Immature natural killer cell (primary cell): ENCODE measurements around the gene LRRC45. TPM values are rescaled to one million over a fixed set of nuclear protein-coding genes. Genes with fewer than 3 reads are reported as not detected.
"Not testable (repeated sequence)": the region's sequence is repeated elsewhere in the genome, so short reads cannot be mapped to it uniquely, and the experiment has no call there.

Source experiments
- DNase-seq, 3 donors: peaks; one replicate each; pipeline ENCODE4 v3.0.0; 2022; ENCODE audit warnings: mixed read lengths in 1 of 3
- H3K27ac Mint-ChIP-seq, 6 donors: one replicate each; pipeline ENCODE4 v1.8.0; 2020; ENCODE audit warnings: mixed read lengths in 6 of 6, mild to moderate bottlenecking in 5 of 6, inconsistent platforms in 4 of 6, moderate library complexity in 3 of 6
- H3K27me3 Mint-ChIP-seq, 3 donors: one replicate each; pipeline ENCODE4 v1.8.0; 2020 to 2021; ENCODE audit warnings: low read depth in 3 of 3, mild to moderate bottlenecking in 3 of 3, mixed read lengths in 3 of 3, moderate library complexity in 3 of 3, inconsistent platforms in 1 of 3
- H3K36me3 Mint-ChIP-seq, 3 donors: one replicate each; pipeline ENCODE4 v1.8.0; 2020; ENCODE audit warnings: mixed read lengths in 3 of 3, inconsistent platforms in 2 of 3, mild to moderate bottlenecking in 2 of 3
- H3K4me1 Mint-ChIP-seq, 2 donors: one replicate each; pipeline ENCODE4 v1.8.0; 2020; ENCODE audit warnings: inconsistent platforms in 2 of 2, mild to moderate bottlenecking in 2 of 2, mixed read lengths in 2 of 2, moderate library complexity in 1 of 2
- H3K4me3 Mint-ChIP-seq, 5 donors: one replicate each; pipeline ENCODE4 v1.8.0; 2020; ENCODE audit warnings: mild to moderate bottlenecking in 5 of 5, mixed read lengths in 5 of 5, inconsistent platforms in 3 of 5, moderate library complexity in 3 of 5
- H3K9me3 Mint-ChIP-seq, 6 donors: one replicate each; pipeline ENCODE4 v1.8.0; 2020; ENCODE audit warnings: mild to moderate bottlenecking in 6 of 6, mixed read lengths in 6 of 6, inconsistent platforms in 4 of 6, moderate library complexity in 3 of 6
- polyA plus RNA-seq, 3 donors: library from polyadenylated mRNA; unstranded; fragments of 300-500 nt; fragmentation: Illumina TruSeq; gene quantifications; one replicate each; pipeline ENCODE4 v1.2.3, GENCODE V29; 2021

LRRC45 gene
- polyA plus RNA-seq, result 1 to 10 TPM; 4.7 to 9.9 (median 5.2) TPM

GRCh38 chr17:82022981-82023446 is at the start of gene LRRC45:
Gene LRRC45 (plus strand): TSS chr17:82023305. CDS start chr17:82023644, 339 bp downstream.
- H3K9me3 Mint-ChIP-seq, result no peaks in the 10 kb centered on the region
- H3K36me3 Mint-ChIP-seq, result no peaks in the 10 kb centered on the region
- H3K4me1 Mint-ChIP-seq, result peaks cover 15 to 20% of the 10 kb centered on the region in 2 donors
- DNase-seq, result peak; percentile 99 to 100 (median 100)
- H3K27ac Mint-ChIP-seq, result peak within 1 kb of the TSS in 4 of 6 donors; percentile 65 to 85 (median 68)
- H3K4me3 Mint-ChIP-seq, result peak within 1 kb of the TSS; percentile 82 to 87 (median 83)
- H3K27me3 Mint-ChIP-seq, result peaks cover 0 to 7% (median 6%) of the 10 kb centered on the region in 3 donors

GRCh38 chr17:81973432-81973831 is 49.7 kb upstream of the LRRC45 start:
- Mint-ChIP-seq H3K27ac (no peak overlapping the region), H3K4me1 (peaks cover 8 to 9% of the 10 kb centered on the region in 2 donors), H3K27me3 (peaks cover 3 to 15% (median 7%) of the 10 kb centered on the region in 3 donors), H3K4me3 (no peak overlapping the region), H3K36me3 (peaks cover 0 to 4% (median 0%) of the 10 kb centered on the region in 3 donors), H3K9me3 (peaks cover 0 to 2% (median 0%) of the 10 kb centered on the region in 6 donors)
- no peak for DNase-seq

- peak overlapping the region; percentile 91 to 96 (median 96) for H3K4me3 Mint-ChIP-seq
- no peak for DNase-seq
- peaks cover 0 to 8% (median 4%) of the 10 kb centered on the region in 3 donors for H3K36me3 Mint-ChIP-seq
- H3K27ac Mint-ChIP-seq, result peak overlapping the region; percentile 84 to 98 (median 95)
- H3K9me3 Mint-ChIP-seq, result peaks cover 0 to 2% (median 0%) of the 10 kb centered on the region in 6 donors
- peaks cover 20 to 28% of the 10 kb centered on the region in 2 donors for H3K4me1 Mint-ChIP-seq
- H3K27me3 Mint-ChIP-seq, result peaks cover 6 to 15% (median 10%) of the 10 kb centered on the region in 3 donors
These were observed 46.5 kb upstream of the LRRC45 start for GRCh38 chr17:81976332-81977210.

GRCh38 chr17:81977211-81977808 is 45.8 kb upstream of the LRRC45 start, which contains the start of gene ASPSCR1:
Gene ASPSCR1 (plus strand): TSS chr17:81977629. CDS start chr17:81977647, 18 bp downstream.
- Mint-ChIP-seq H3K9me3 (peaks cover 0 to 2% (median 0%) of the 10 kb centered on the region in 6 donors), H3K4me1 (peaks cover 20 to 29% of the 10 kb centered on the region in 2 donors), H3K4me3 (peak within 1 kb of the TSS; percentile 91 to 96 (median 96)), H3K27ac (peak within 1 kb of the TSS; percentile 84 to 98 (median 95)), H3K27me3 (peaks cover 6 to 15% (median 10%) of the 10 kb centered on the region in 3 donors), H3K36me3 (peaks cover 0 to 6% (median 4%) of the 10 kb centered on the region in 3 donors)
- DNase-seq, result peak; percentile 90 to 94 (median 93)

GRCh38 chr17:81978524-81979298 is 44.4 kb upstream of the LRRC45 start:
- H3K27ac Mint-ChIP-seq, result peak overlapping the region in 5 of 6 donors; percentile 26 to 83 (median 69)
- peaks cover 4 to 9% (median 5%) of the 10 kb centered on the region in 3 donors for H3K36me3 Mint-ChIP-seq
- H3K4me1 Mint-ChIP-seq, result peaks cover 20 to 33% of the 10 kb centered on the region in 2 donors

DNA sequence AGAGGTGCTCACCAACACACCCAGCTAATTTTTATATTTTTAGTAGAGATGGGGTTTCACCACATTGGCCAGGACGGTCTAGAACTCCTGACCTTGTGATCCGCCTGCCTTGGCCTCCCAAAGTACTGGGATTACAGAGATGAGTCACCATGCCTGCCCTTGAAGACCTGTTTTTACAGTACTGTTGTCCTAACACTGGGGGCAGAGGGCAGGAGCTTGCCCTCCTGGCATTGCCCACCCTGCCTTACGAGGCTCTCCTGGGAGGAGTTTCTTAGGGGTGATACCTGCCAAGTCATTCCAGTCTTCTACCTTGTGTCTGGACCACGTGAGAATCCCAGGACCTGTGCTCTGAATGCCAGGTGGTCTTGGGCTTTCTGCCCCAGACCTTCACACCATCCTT is 43.0 kb upstream of the LRRC45 start:
- Mint-ChIP-seq H3K27me3 (peaks cover 6 to 15% (median 10%) of the 10 kb centered on the region in 3 donors), H3K36me3 (peaks cover 4 to 12% (median 5%) of the 10 kb centered on the region in 3 donors), H3K4me1 (peaks cover 22 to 33% of the 10 kb centered on the region in 2 donors), H3K27ac (peak overlapping the region in 1 of 6 donors; percentile 17), H3K4me3 (peak overlapping the region in 2 of 5 donors; percentile 49 to 77), H3K9me3 (no peaks in the 10 kb centered on the region)
- no peak for DNase-seq

More at GRCh38 chr17:81978524-81979298, 44.4 kb upstream of the LRRC45 start:
- no peak for DNase-seq
- Mint-ChIP-seq H3K27me3 (peaks cover 8 to 15% (median 10%) of the 10 kb centered on the region in 3 donors), H3K9me3 (peaks cover 0 to 2% (median 0%) of the 10 kb centered on the region in 6 donors), H3K4me3 (peak overlapping the region; percentile 63 to 81 (median 76))

DNA sequence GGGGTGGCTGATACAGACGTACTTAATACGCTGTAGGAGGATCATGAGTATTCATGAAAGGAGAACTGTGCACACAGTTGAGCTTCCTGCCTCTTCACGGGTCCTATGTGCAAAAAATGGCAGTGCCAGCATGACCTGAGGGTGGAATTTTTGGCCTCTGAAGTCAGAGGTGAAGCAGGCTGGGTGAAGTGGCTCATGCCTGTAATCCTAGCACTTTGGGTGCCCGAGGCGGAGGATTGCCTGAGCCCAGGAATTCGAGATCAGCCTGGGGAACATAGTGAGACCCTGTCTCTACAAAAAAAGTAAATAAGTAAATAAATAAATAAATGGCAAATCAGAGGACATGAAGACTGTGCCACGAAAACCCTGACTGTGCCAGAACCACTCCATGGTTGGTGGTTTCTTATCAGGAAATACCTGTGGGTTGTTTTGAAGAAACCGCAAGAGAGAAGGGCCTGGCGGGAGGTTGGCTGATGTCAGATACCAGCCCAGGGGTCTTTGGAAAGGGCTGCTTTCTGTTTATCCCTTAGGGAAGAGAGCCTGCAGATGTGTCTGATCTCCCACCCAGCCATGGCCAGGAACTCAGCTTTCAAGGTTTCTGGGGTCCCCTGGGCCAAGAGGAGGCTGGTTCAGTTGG is 42.3 kb upstream of the LRRC45 start:
- no peak for DNase-seq
- no peaks in the 10 kb centered on the region for H3K9me3 Mint-ChIP-seq
- H3K4me1 Mint-ChIP-seq, result peaks cover 22 to 33% of the 10 kb centered on the region in 2 donors
- no peak overlapping the region for H3K27ac Mint-ChIP-seq
- peaks cover 4 to 13% (median 5%) of the 10 kb centered on the region in 3 donors for H3K36me3 Mint-ChIP-seq
- peaks cover 6 to 15% (median 10%) of the 10 kb centered on the region in 3 donors for H3K27me3 Mint-ChIP-seq
- H3K4me3 Mint-ChIP-seq, result peak overlapping the region in 1 of 5 donors; percentile 77

- H3K4me1 Mint-ChIP-seq, result peaks cover 19 to 30% of the 10 kb centered on the region in 2 donors
- H3K36me3 Mint-ChIP-seq, result peaks cover 4 to 15% (median 5%) of the 10 kb centered on the region in 3 donors
- not testable (repeated sequence) for H3K9me3 Mint-ChIP-seq, H3K27ac Mint-ChIP-seq, H3K4me3 Mint-ChIP-seq, DNase-seq
- peaks cover 6 to 10% (median 6%) of the 10 kb centered on the region in 3 donors for H3K27me3 Mint-ChIP-seq
These were observed 41.6 kb upstream of the LRRC45 start for GRCh38 chr17:81981511-81981910.

GRCh38 chr17:81983011-81983638 is 40.0 kb upstream of the LRRC45 start:
- DNase-seq, result no peak
- Mint-ChIP-seq H3K4me1 (peaks cover 13 to 24% of the 10 kb centered on the region in 2 donors), H3K4me3 (no peak overlapping the region), H3K27me3 (peaks cover under 1 to 4% (median 3%) of the 10 kb centered on the region in 3 donors), H3K9me3 (no peaks in the 10 kb centered on the region), H3K27ac (no peak overlapping the region), H3K36me3 (peaks cover 4 to 18% (median 5%) of the 10 kb centered on the region in 3 donors)

DNA sequence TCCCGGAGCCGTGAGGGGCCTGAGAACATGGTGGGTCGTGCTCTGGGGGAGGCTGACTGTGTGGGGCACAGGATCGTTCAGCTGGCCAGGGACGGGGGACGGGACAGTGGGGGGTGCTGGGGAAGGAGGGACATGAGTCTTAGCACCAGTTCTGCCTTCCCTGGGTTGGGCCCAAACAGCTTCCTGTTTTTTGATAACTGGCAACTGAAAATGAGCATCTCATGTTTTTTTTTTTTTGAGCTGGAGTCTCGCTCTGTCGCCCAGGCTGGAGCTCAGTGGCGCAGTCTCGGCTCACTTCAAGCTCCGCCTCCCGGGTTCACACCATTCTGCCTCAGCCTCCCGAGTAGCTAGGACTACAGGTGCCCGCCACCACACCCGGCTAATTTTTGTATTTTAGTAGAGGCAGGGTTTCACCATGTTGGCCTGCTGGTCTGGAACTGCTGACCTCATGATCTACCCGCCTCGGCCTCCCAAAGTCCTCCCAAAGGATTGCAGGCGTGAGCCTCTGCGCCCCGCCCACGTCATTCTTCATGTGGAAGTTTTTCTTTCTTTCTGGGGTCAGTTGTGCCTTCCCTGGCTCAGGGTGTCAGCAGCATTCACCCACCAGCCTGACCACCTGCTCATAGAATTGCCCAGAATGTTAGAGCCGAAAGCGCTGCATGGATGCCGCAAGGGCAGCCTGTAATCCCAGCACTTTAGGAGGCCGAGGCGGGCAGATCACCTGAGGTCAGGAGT is 39.3 kb upstream of the LRRC45 start:
- Mint-ChIP-seq H3K9me3 (no peaks in the 10 kb centered on the region), H3K27ac (no peak overlapping the region), H3K36me3 (peaks cover 4 to 18% (median 5%) of the 10 kb centered on the region in 3 donors), H3K4me3 (no peak overlapping the region), H3K4me1 (peaks cover 11 to 22% of the 10 kb centered on the region in 2 donors), H3K27me3 (peaks cover 0 to 4% (median under 1%) of the 10 kb centered on the region in 3 donors)
- no peak for DNase-seq

GRCh38 chr17:81984773-81985410 is 38.2 kb upstream of the LRRC45 start:
- no peak for DNase-seq
- H3K9me3 Mint-ChIP-seq, result no peaks in the 10 kb centered on the region
- H3K27me3 Mint-ChIP-seq, result peaks cover 0 to 4% (median 0%) of the 10 kb centered on the region in 3 donors
- no peak overlapping the region for H3K4me3 Mint-ChIP-seq
- H3K4me1 Mint-ChIP-seq, result peaks cover 2 to 13% of the 10 kb centered on the region in 2 donors
- no peak overlapping the region for H3K27ac Mint-ChIP-seq
- peaks cover 4 to 18% (median 5%) of the 10 kb centered on the region in 3 donors for H3K36me3 Mint-ChIP-seq
